K562 (cell line): ENCODE data around the gene GCNT2. TPM values are rescaled to one million over a fixed set of nuclear protein-coding genes. Genes with fewer than 3 reads are reported as not detected.

ENCODE experiments used
- ATAC-seq: fragments of 200-7000 bp; cut with Tn5 transposase; 3 replicates; pipeline ENCODE4 v1.9.1; 2020; ENCODE audit warnings: moderate library complexity
- BruUV-seq: library from RNA; stranded (reverse); fragments of 400-500 nt; replicated peaks from 2 replicates; lab custom pipeline; 2021; lab: Mats Ljungman, UMichigan
- CTCF ChIA-PET: fragments of 300-600 bp; formaldehyde crosslinking; extraction: SDS; loops from one replicate; lab custom pipeline; 2021; ENCODE audit warnings: low intra/inter-chr PET ratio; lab: Yijun Ruan, JAX
- POLR2A ChIA-PET: fragments of 300-600, 350-650 bp; sonication (Branson Sonifier 250); formaldehyde crosslinking; extraction: SDS; loops from one replicate; lab custom pipeline; 2021; ENCODE audit warnings: antibody characterized with exemption, inconsistent platforms; lab: Yijun Ruan, JAX
- DNase-seq, 4 experiments: peaks; one replicate each; pipeline versions ENCODE4 v3.0.0 to v3.0.0-alpha.2; 2011 to 2018; ENCODE audit warnings: low spot score in 3 of 4, mixed read lengths in 3 of 4; ENCODE audit errors: extremely low read depth in 1 of 4
- FAIRE-seq: peaks from 2 replicates; lab custom pipeline; 2011; peaks lifted over from hg19 to GRCh38; lab: Jason Lieb, UNC
- H2AFZ ChIP-seq: 2 replicates; pipeline ENCODE4 v1.6.0; 2011; ENCODE audit warnings: low read depth, low read length, control low read depth, inconsistent platforms
- H3K27ac ChIP-seq: fragments of 200-600 bp; 3 replicates; pipeline ENCODE4 v1.8.0; 2011; ENCODE audit warnings: low read depth, mild to moderate bottlenecking, control low read depth, inconsistent platforms, low read length, moderate library complexity, mixed read lengths; ENCODE audit errors: extremely low read depth
- H3K27me3 ChIP-seq, 2 experiments: fragments of 300-600 bp in 1 of 2; 2 replicates in 1 of 2; 3 replicates in 1 of 2; pipeline versions ENCODE4 v1.6.0 to v1.8.0; 2011; ENCODE audit warnings: inconsistent platforms in 2 of 2, low read length in 2 of 2, mild to moderate bottlenecking in 1 of 2, mixed read lengths in 1 of 2, moderate library complexity in 1 of 2; ENCODE audit not compliant: control insufficient read depth in 2 of 2, insufficient read depth in 2 of 2
- H3K36me3 ChIP-seq: fragments of 300-600 bp; 3 replicates; pipeline ENCODE4 v1.8.0; 2011; ENCODE audit warnings: mild to moderate bottlenecking, low read length, inconsistent platforms; ENCODE audit not compliant: control insufficient read depth, insufficient read depth
- H3K4me1 ChIP-seq, 2 experiments: fragments of 200-600 bp in 1 of 2; replicated peaks in 1 of 2; 2 replicates in 1 of 2; 3 replicates in 1 of 2; pipeline versions ENCODE4 v1.5.1 to v1.8.0; 2011; ENCODE audit warnings: inconsistent platforms in 2 of 2, low read length in 2 of 2, mild to moderate bottlenecking in 1 of 2, mixed read lengths in 1 of 2, moderate library complexity in 1 of 2; ENCODE audit not compliant: control insufficient read depth in 2 of 2, insufficient read depth in 2 of 2
- H3K4me2 ChIP-seq: 2 replicates; pipeline ENCODE4 v1.6.1; 2011; ENCODE audit warnings: low read length, control low read depth, inconsistent platforms, mixed read lengths; ENCODE audit not compliant: insufficient read depth
- H3K4me3 ChIP-seq: fragments of 200-600 bp; sonication (generic), shearing (Covaris generic); 2 replicates; pipeline ENCODE4 v1.5.1; 2016; ENCODE audit warnings: control low read depth, inconsistent platforms
- H3K79me2 ChIP-seq: fragments of 200-600 bp; 3 replicates; pipeline ENCODE4 v1.8.0; 2011; ENCODE audit warnings: low read length, inconsistent platforms; ENCODE audit not compliant: control insufficient read depth, insufficient read depth
- H3K9ac ChIP-seq, 2 experiments: 2 replicates each; pipeline versions ENCODE4 v1.6.0 to v1.6.1; 2011; ENCODE audit warnings: low read depth in 2 of 2, low read length in 2 of 2, control low read depth in 1 of 2, inconsistent platforms in 1 of 2, mild to moderate bottlenecking in 1 of 2, mixed read lengths in 1 of 2; ENCODE audit not compliant: insufficient read depth in 1 of 2
- H3K9me1 ChIP-seq: one replicate; pipeline ENCODE4 v1.6.0; 2011; ENCODE audit warnings: inconsistent platforms, mild to moderate bottlenecking, low read length, moderate library complexity; ENCODE audit not compliant: control insufficient read depth, insufficient read depth
- H3K9me3 ChIP-seq: replicated peaks from 2 replicates; pipeline ENCODE4 v1.5.1; 2011; ENCODE audit warnings: low read depth, low read length, inconsistent platforms; ENCODE audit not compliant: control insufficient read depth, insufficient read depth
- H4K20me1 ChIP-seq: replicated peaks from 2 replicates; pipeline ENCODE4 v1.6.1; 2011; ENCODE audit warnings: low read length, inconsistent platforms, mixed read lengths; ENCODE audit not compliant: control insufficient read depth, insufficient read depth
- BCL6 ChIP-seq: fragments of 250-450 bp; sonication (Bioruptor Pico); IDR thresholded peaks from 2 replicates; pipeline ENCODE4 v1.4.0; 2020
- CBX5 ChIP-seq: IDR thresholded peaks from 2 replicates; pipeline ENCODE4 v1.6.1; 2014; ENCODE audit warnings: low read depth, borderline replicate concordance
- PRPF4 ChIP-seq: fragments of 200-400 bp; formaldehyde crosslinking; IDR thresholded peaks from one replicate; pipeline ENCODE4 v1.6.1; 2017; ENCODE audit warnings: low read length, low read depth, mild to moderate bottlenecking; ENCODE audit not compliant: insufficient read depth, poor library complexity, severe bottlenecking
- XRCC3 ChIP-seq: fragments of 450-650 bp; IDR thresholded peaks from 2 replicates; pipeline ENCODE4 v1.6.1; 2017; ENCODE audit warnings: mild to moderate bottlenecking, moderate library complexity
- ZNF121 ChIP-seq: sonication (generic); formaldehyde crosslinking; conservative IDR thresholded peaks from 2 replicates; pipeline ENCODE4 v1.8.0; 2022; ENCODE audit warnings: missing genetic modification reagents
- WGBS: fragments of 100-300 bp; shearing (Covaris generic); methylation state at CpG from one replicate; pipeline ENCODE4 v1.1.6; 2016; ENCODE audit warnings: low coverage, mixed read lengths; ENCODE audit not compliant: insufficient coverage; ENCODE audit errors: missing lambda C conversion rate; 5-methylcytosine and 5-hydroxymethylcytosine counted together
- in situ Hi-C: fragments of 300-500 bp; cut with MboI; formaldehyde crosslinking; loops from 4 replicates; pipeline ENCODE4 v1.15.0; 2018; ENCODE audit warnings: inconsistent platforms, mixed read lengths
- intact Hi-C: fragments of 100-400 bp; cut with micrococcal nuclease; formaldehyde crosslinking; loops from 2 replicates; pipeline ENCODE4 v1.14.2; 2022
- polyA plus RNA-seq, 8 experiments: library from polyadenylated mRNA; depleted of rRNA in 4 of 8; stranded (reverse) in 5 of 8; unstranded in 3 of 8; fragments of >200 nt; fragmentation: Nextera tagmentation in 2 of 8; fragmentation: Illumina TruSeq in 1 of 8; extraction: Ambion mirVana in 2 of 8; extraction: Trizol in 1 of 8; gene quantifications; 2 replicates each; pipeline versions ENCODE4 v1.2.1 to v1.2.3, GENCODE V29; 2011 to 2014; ENCODE audit warnings: inconsistent platforms in 1 of 8, missing spikeins in 1 of 8
- total RNA-seq, 7 experiments: library from RNA; depleted of rRNA in 6 of 7; stranded (reverse); fragments of >200 nt in 6 of 7; fragmentation: Illumina TruSeq in 2 of 7; extraction: Trizol in 2 of 7; gene quantifications; 2 replicates each; pipeline versions ENCODE4 v1.2.1 to v1.2.3, GENCODE V29; 2011 to 2021; ENCODE audit warnings: low replicate concordance in 1 of 7
- TF ChIP-seq, protein P1 (sequence below), 2 experiments: fragments of 450-650 bp in 1 of 2; sonication (generic) in 1 of 2; formaldehyde crosslinking; conservative IDR thresholded peaks; 2 replicates each; pipeline versions ENCODE4 v1.4.0 to v1.8.1; 2020 to 2022; ENCODE audit warnings: mild to moderate bottlenecking in 1 of 2, missing genetic modification reagents in 1 of 2
- TF ChIP-seq, protein P2 (sequence below): sonication (generic); formaldehyde crosslinking; IDR thresholded peaks from 2 replicates; pipeline ENCODE4 v1.8.1; 2023; ENCODE audit warnings: mild to moderate bottlenecking, missing genetic modification reagents

GCNT2 gene
- total and polyA plus RNA-seq, 9 of the 15 experiments (the other 6 are each of a cell fraction or from before 2014, with no cell fraction given): 0.78 to 2.6 (median 1.6) TPM

- TF ChIP-seq, protein P1, sequence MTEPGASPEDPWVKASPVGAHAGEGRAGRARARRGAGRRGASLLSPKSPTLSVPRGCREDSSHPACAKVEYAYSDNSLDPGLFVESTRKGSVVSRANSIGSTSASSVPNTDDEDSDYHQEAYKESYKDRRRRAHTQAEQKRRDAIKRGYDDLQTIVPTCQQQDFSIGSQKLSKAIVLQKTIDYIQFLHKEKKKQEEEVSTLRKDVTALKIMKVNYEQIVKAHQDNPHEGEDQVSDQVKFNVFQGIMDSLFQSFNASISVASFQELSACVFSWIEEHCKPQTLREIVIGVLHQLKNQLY (CRISPR knock-in tag; conservative IDR thresholded peaks at IDR 0.05): no peak
- TF ChIP-seq XRCC3 (no peak), PRPF4 (no peak), BCL6 (no peak)
Observed at GRCh38 chr6:10591422-10592160, 70.4 kb downstream of the GCNT2 start (continued).

DNA sequence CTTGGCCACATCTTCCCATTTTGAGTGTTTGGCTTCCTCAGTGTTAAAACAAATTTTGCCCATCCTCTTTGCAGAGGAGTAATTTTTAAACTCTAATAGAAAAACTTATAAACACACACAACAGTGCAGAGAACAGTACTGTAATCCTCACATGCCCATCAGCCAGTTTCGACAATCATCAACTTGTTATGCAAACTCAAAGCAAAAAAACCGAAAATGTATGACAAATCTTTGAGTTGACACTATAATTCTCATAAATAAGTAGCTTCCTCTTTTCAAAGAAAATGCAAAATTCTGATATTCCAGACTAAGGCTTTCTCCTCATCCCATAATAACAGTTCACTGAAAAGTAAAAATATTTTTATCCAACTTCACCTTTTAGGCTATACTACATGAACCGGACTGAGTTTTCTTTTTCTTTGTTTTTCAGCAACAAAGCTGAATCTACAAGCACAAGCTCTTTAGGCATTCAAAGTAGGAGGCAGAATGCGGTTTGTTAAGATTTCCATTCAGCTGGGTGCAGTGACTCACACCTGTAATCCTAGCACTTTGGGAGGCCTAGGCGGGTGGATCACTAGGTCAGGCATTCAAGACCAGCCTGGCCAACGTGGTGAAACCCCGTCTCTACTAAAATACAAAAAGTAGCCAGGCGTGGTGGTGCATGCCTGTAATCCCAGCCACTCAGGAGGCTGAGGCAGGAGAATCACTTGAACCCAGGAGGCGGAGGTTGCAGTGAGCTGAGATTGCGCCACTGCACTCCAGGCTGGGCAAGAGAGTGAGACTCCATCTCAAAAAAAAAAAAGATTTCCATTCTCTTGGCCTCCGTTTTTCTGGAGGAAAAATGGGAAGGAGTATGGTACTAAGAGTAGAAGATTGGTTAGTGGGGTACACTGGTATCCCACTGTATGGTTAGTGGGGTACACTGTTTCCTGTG is 74.8 kb downstream of the GCNT2 start:
- CTCF ChIA-PET: no interaction called here
- FAIRE-seq: no peak
- no peaks in the 10 kb centered on the region for H3K79me2 ChIP-seq
- no peaks in the 10 kb centered on the region for H3K4me1 ChIP-seq
- H3K27ac ChIP-seq: no peak overlapping the region
- no peak overlapping the region for H2AFZ ChIP-seq
- in situ Hi-C loops: no loop called here
- peaks cover 3 to 14% of the 10 kb centered on the region in 2 experiments; a peak in 4 of 5 replicates for H3K27me3 ChIP-seq
- TF ChIP-seq CBX5 (no peak), ZNF121 (CRISPR knock-in tag) (peak; percentile 90)
- TF ChIP-seq, protein P2, sequence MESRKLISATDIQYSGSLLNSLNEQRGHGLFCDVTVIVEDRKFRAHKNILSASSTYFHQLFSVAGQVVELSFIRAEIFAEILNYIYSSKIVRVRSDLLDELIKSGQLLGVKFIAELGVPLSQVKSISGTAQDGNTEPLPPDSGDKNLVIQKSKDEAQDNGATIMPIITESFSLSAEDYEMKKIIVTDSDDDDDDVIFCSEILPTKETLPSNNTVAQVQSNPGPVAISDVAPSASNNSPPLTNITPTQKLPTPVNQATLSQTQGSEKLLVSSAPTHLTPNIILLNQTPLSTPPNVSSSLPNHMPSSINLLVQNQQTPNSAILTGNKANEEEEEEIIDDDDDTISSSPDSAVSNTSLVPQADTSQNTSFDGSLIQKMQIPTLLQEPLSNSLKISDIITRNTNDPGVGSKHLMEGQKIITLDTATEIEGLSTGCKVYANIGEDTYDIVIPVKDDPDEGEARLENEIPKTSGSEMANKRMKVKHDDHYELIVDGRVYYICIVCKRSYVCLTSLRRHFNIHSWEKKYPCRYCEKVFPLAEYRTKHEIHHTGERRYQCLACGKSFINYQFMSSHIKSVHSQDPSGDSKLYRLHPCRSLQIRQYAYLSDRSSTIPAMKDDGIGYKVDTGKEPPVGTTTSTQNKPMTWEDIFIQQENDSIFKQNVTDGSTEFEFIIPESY (CRISPR knock-in tag): peak; percentile 71
- TF ChIP-seq, all 486 proteins: peak for 2
- Histone ChIP-seq H3K4me2 (no peak overlapping the region), H3K4me3 (no peak overlapping the region), H3K9me1 (no peaks in the 10 kb centered on the region), H3K36me3 (no peaks in the 10 kb centered on the region), H3K9ac (no peak overlapping the region), H4K20me1 (no peaks in the 10 kb centered on the region), H3K9me3 (no peaks in the 10 kb centered on the region)
- POLR2A ChIA-PET: interaction anchor here (0.6 kb wide), 2 partner anchors 25 to 1561 kb away, joined by 3 to 4 read pairs; no protein-coding TSS in a partner anchor
- no TSS peak for BruUV-seq
- intact Hi-C loops: no loop called here
- ATAC-seq (no peak), DNase-seq (no peak)
- 10% methylated on average over 9 of the region's 11 CpGs for WGBS
